Measurements from ENCODE around the gene CXorf58.

The CXorf58 gene

DNA sequence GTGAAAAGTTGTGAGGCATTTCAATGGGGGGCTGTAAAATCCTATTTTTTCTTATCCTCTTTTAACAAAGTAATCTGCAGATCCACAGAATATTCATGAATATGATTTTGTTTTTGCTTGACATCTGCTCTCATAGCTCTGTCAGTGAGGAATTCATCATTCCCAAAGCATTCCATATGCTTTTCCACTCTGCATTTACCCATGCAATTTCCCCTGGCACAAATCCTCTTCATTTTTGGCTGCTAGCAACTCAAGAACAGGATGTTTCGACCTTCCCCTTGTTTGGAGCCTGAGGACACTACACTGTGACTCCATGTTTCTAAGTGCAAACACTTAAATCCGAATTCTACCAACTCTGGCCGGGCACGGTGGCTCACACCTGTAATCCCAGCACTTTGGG lies 70.7 kb downstream of the CXorf58 start:
- DNase-seq (ENCODE audit: low spot score) = no peak
- TF ChIP-seq, protein P1, sequence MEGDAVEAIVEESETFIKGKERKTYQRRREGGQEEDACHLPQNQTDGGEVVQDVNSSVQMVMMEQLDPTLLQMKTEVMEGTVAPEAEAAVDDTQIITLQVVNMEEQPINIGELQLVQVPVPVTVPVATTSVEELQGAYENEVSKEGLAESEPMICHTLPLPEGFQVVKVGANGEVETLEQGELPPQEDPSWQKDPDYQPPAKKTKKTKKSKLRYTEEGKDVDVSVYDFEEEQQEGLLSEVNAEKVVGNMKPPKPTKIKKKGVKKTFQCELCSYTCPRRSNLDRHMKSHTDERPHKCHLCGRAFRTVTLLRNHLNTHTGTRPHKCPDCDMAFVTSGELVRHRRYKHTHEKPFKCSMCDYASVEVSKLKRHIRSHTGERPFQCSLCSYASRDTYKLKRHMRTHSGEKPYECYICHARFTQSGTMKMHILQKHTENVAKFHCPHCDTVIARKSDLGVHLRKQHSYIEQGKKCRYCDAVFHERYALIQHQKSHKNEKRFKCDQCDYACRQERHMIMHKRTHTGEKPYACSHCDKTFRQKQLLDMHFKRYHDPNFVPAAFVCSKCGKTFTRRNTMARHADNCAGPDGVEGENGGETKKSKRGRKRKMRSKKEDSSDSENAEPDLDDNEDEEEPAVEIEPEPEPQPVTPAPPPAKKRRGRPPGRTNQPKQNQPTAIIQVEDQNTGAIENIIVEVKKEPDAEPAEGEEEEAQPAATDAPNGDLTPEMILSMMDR (IDR thresholded peaks at IDR 0.05; ENCODE audit: extremely low read depth, insufficient read depth, missing control alignments) = no peak
- in situ Hi-C loops (cut with MboI; ENCODE audit: low pct_unique_long_range_greater_than_20kb, low sequenced_read_pairs, unreplicated experiment) = no loop called here

GRCh38 chrX:23980011-23980441 lies 72.2 kb downstream of the CXorf58 start:
- TF ChIP-seq, protein P1 (IDR thresholded peaks at IDR 0.05; ENCODE audit: extremely low read depth, insufficient read depth, missing control alignments) = no peak
- in situ Hi-C loops (cut with MboI; ENCODE audit: low pct_unique_long_range_greater_than_20kb, low sequenced_read_pairs, unreplicated experiment) = no loop called here
- DNase-seq (ENCODE audit: low spot score) = no peak

- in situ Hi-C loops (cut with MboI; ENCODE audit: low pct_unique_long_range_greater_than_20kb, low sequenced_read_pairs, unreplicated experiment) = no loop called here
- DNase-seq (ENCODE audit: low spot score) = no peak
- TF ChIP-seq, protein P1 (IDR thresholded peaks at IDR 0.05; ENCODE audit: extremely low read depth, insufficient read depth, missing control alignments) = no peak
Observed at GRCh38 chrX:23981222-23981621, 73.4 kb downstream of the CXorf58 start.

DNA sequence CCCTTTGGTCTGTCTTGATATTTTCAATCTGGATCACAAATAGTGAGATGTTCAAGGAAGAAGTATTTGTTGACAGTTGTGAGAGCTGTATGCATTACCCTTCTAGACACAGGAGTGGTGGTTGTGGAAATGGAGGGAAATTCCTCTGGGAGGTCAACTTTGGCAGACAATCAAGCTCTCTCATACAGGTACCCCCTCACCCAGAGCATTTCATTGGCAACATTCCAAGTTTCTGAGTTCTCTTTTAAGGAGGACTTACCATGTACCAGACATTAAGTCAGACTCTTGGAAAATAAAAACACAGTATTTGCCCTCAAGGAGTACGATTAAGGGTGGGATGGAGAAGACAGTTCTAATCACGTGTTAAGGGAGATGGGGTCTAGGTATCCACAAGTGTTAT lies 73.9 kb downstream of the CXorf58 start:
- in situ Hi-C loops (cut with MboI; ENCODE audit: low pct_unique_long_range_greater_than_20kb, low sequenced_read_pairs, unreplicated experiment) = no loop called here
- no peak for DNase-seq (ENCODE audit: low spot score)
- TF ChIP-seq, protein P1 (IDR thresholded peaks at IDR 0.05; ENCODE audit: extremely low read depth, insufficient read depth, missing control alignments) = no peak

GRCh38 chrX:23982891-23983290 lies 75.1 kb downstream of the CXorf58 start:
- TF ChIP-seq, protein P1 (IDR thresholded peaks at IDR 0.05; ENCODE audit: extremely low read depth, insufficient read depth, missing control alignments) = no peak
- DNase-seq (ENCODE audit: low spot score) = no peak
- in situ Hi-C loops (cut with MboI; ENCODE audit: low pct_unique_long_range_greater_than_20kb, low sequenced_read_pairs, unreplicated experiment) = no loop called here
